ENCODE data around the gene PTPN18.
A peak's percentile ranks its signal among the peaks of the same experiment; 100 is the strongest.
"Not testable (repeated sequence)": the region's sequence is repeated elsewhere in the genome, so short reads cannot be mapped to it uniquely, and the experiment has no call there.

Gene PTPN18

GRCh38 chr2:130385709-130386108, 29.9 kb downstream of the PTPN18 start:
- no peak for DNase-seq

- DNase-seq, result no peak
Measured at GRCh38 chr2:130387071-130387400, 31.2 kb downstream of the PTPN18 start.

GRCh38 chr2:130387804-130388203, 31.9 kb downstream of the PTPN18 start:
- no peak for DNase-seq

GRCh38 chr2:130388221-130388907, 32.5 kb downstream of the PTPN18 start:
- DNase-seq, result no peak

- DNase-seq, result no peak
Measured at GRCh38 chr2:130389358-130389757, 33.5 kb downstream of the PTPN18 start.

GRCh38 chr2:130389783-130390182, 33.9 kb downstream of the PTPN18 start:
- no peak for DNase-seq

GRCh38 chr2:130390460-130391057, 34.7 kb downstream of the PTPN18 start:
- no peak for DNase-seq

- DNase-seq, result peak; percentile 53 to 63
Measured at GRCh38 chr2:130391058-130391871, 35.4 kb downstream of the PTPN18 start.

- no peak for DNase-seq
Measured at GRCh38 chr2:130391872-130392670, 36.2 kb downstream of the PTPN18 start.

GRCh38 chr2:130393318-130393910, 37.6 kb downstream of the PTPN18 start:
- DNase-seq, result no peak

- not testable (repeated sequence) for DNase-seq
Measured at GRCh38 chr2:130406280-130406679, 50.4 kb downstream of the PTPN18 start.

GRCh38 chr2:130416693-130417092, 60.8 kb downstream of the PTPN18 start:
- DNase-seq, result peak; percentile 19 to 34

- DNase-seq, result not testable (repeated sequence)
Measured at GRCh38 chr2:130418845-130419244, 63.0 kb downstream of the PTPN18 start.

Data from CD4-positive, alpha-beta T cell treated with Interleukin-4 for 1 hour (primary cell).